A673 (cell line): ENCODE data around the gene ELAVL3. TPM values are rescaled to one million over a fixed set of nuclear protein-coding genes. Genes with fewer than 3 reads are reported as not detected.

ENCODE experiments used
- BruUV-seq: library from RNA; stranded (reverse); fragments of 400-500 nt; replicated peaks from 2 replicates; lab custom pipeline; 2021; lab: Mats Ljungman, UMichigan
- CTCF ChIA-PET: fragments of 300-600 bp; sonication (Branson Sonifier 250); formaldehyde crosslinking; loops from one replicate; lab custom pipeline; 2022; ENCODE audit warnings: antibody characterized with exemption; lab: Charles Lee
- POLR2A ChIA-PET: fragments of 300-600 bp; sonication (Branson Sonifier 250); formaldehyde crosslinking; loops from one replicate; lab custom pipeline; 2022; ENCODE audit warnings: antibody characterized with exemption; ENCODE audit not compliant: low non-redundant PET; lab: Charles Lee
- DNase-seq: peaks from one replicate; pipeline ENCODE4 v3.0.0-alpha.2; 2015; ENCODE audit warnings: low spot score
- H3K27ac ChIP-seq: fragments of 200-600 bp; sonication (generic); 2 replicates; pipeline ENCODE4 v1.5.1; 2016; ENCODE audit warnings: mixed run types, low read depth, mild to moderate bottlenecking, mixed read lengths, antibody characterized with exemption, low read length; ENCODE audit not compliant: poor library complexity, severe bottlenecking
- H3K27me3 ChIP-seq: fragments of 200-600 bp; sonication (generic); replicated peaks from 2 replicates; pipeline ENCODE4 v1.6.1; 2017; ENCODE audit warnings: mixed run types, low read depth, mild to moderate bottlenecking, mixed read lengths, antibody characterized with exemption, low read length; ENCODE audit not compliant: insufficient read depth, poor library complexity
- H3K36me3 ChIP-seq: fragments of 200-600 bp; sonication (generic); 2 replicates; pipeline ENCODE4 v1.6.1; 2016; ENCODE audit warnings: mixed run types, mild to moderate bottlenecking, mixed read lengths, antibody characterized with exemption, low read length; ENCODE audit not compliant: insufficient read depth, poor library complexity, severe bottlenecking
- H3K4me1 ChIP-seq: fragments of 200-600 bp; sonication (generic); 2 replicates; pipeline ENCODE4 v1.6.1; 2017; ENCODE audit warnings: mixed run types, mild to moderate bottlenecking, mixed read lengths, antibody characterized with exemption, low read length; ENCODE audit not compliant: insufficient read depth, poor library complexity, severe bottlenecking
- H3K4me3 ChIP-seq: fragments of 200-600 bp; sonication (generic); 2 replicates; pipeline ENCODE4 v1.5.1; 2016; ENCODE audit warnings: low read depth, mixed run types, mild to moderate bottlenecking, mixed read lengths, low read length; ENCODE audit not compliant: poor library complexity, severe bottlenecking
- H3K9me3 ChIP-seq: fragments of 200-600 bp; sonication (generic); 2 replicates; pipeline ENCODE4 v1.6.1; 2016; ENCODE audit warnings: mixed run types, low read depth, mild to moderate bottlenecking, mixed read lengths, antibody characterized with exemption, low read length; ENCODE audit not compliant: poor library complexity, severe bottlenecking
- CTCF ChIP-seq: fragments of 300-800, 200-600 bp; sonication (generic); conservative IDR thresholded peaks from 2 replicates; pipeline ENCODE4 v1.5.1; 2017; ENCODE audit warnings: low read depth, mild to moderate bottlenecking, antibody characterized with exemption, low read length, moderate library complexity, mixed read lengths
- EZH2 ChIP-seq: fragments of 200-600 bp; sonication (generic); IDR thresholded peaks from 2 replicates; pipeline ENCODE4 v1.6.1; 2017; ENCODE audit warnings: borderline replicate concordance, low read depth, mild to moderate bottlenecking, mixed read lengths, antibody characterized with exemption, low read length; ENCODE audit not compliant: poor library complexity, severe bottlenecking
- intact Hi-C: fragments of 100-400 bp; cut with micrococcal nuclease; formaldehyde crosslinking; loops from one replicate; pipeline ENCODE4 v1.10.0; 2022; ENCODE audit not compliant: unreplicated experiment
- total RNA-seq: library from RNA; stranded (reverse); gene quantifications from 2 replicates; pipeline ENCODE4 v1.2.3, GENCODE V29; 2021

Gene ELAVL3
- total RNA-seq, 1 experiment from 2014 or later, result 5.3 TPM

- no peak within 1 kb of the TSS for H3K27ac ChIP-seq
- H3K36me3 ChIP-seq, result no peaks in the 10 kb centered on the region
- no peak within 1 kb of the TSS for H3K4me3 ChIP-seq
- ChIA-PET POLR2A (no interaction called here), CTCF (interaction anchor here (0.6 to 0.9 kb wide), 2 partner anchors 9 to 37 kb away, joined by 4 to 5 read pairs; no protein-coding TSS in a partner anchor)
- H3K27me3 ChIP-seq, result peaks cover 40% of the 10 kb centered on the region
- BruUV-seq, result no TSS peak
- H3K4me1 ChIP-seq, result no peaks in the 10 kb centered on the region
- TF ChIP-seq CTCF, result no peak
- peak; percentile 85 for TF ChIP-seq EZH2
- no peaks in the 10 kb centered on the region for H3K9me3 ChIP-seq
- DNase-seq, result no peak
- intact Hi-C loops, result no loop called here
These were observed 62.0 kb downstream of the ELAVL3 start, which contains the start of gene RGL3 for GRCh38 chr19:11418549-11419506. Gene RGL3, minus strand, starts transcription at chr19:11419314. Its CDS starts 36 bp downstream, at chr19:11419278.

GRCh38 chr19:11418094-11418548, 62.7 kb downstream of the ELAVL3 start:
- BruUV-seq, result no TSS peak
- Histone ChIP-seq H3K27me3 (peaks cover 40% of the 10 kb centered on the region), H3K9me3 (no peaks in the 10 kb centered on the region), H3K4me1 (no peaks in the 10 kb centered on the region), H3K27ac (no peak overlapping the region), H3K36me3 (no peaks in the 10 kb centered on the region), H3K4me3 (no peak overlapping the region)
- ChIA-PET CTCF (interaction anchor here (0.7 kb wide), 1 partner anchor 76 kb away, joined by 7 read pairs; no protein-coding TSS in a partner anchor), POLR2A (no interaction called here)
- no peak for DNase-seq
- TF ChIP-seq CTCF, result no peak
- TF ChIP-seq EZH2, result no peak
- intact Hi-C loops, result no loop called here

GRCh38 chr19:11416346-11417052, 64.3 kb downstream of the ELAVL3 start:
- Histone ChIP-seq H3K36me3 (no peaks in the 10 kb centered on the region), H3K9me3 (no peaks in the 10 kb centered on the region), H3K27ac (no peak overlapping the region), H3K27me3 (peaks cover 38% of the 10 kb centered on the region), H3K4me1 (no peaks in the 10 kb centered on the region), H3K4me3 (no peak overlapping the region)
- no peak for DNase-seq
- TF ChIP-seq CTCF, result no peak
- no peak for TF ChIP-seq EZH2
- no TSS peak for BruUV-seq
- intact Hi-C loops, result no loop called here
- ChIA-PET POLR2A (no interaction called here), CTCF (interaction anchor here (0.5 kb wide), 1 partner anchor 11 kb away, joined by 4 read pairs; no protein-coding TSS in a partner anchor)
